HepG2 (cell line): ENCODE measurements around the gene ZBTB26. TPM values are rescaled to one million over a fixed set of nuclear protein-coding genes. Genes with fewer than 3 reads are reported as not detected.
A peak's percentile ranks its signal among the peaks of the same experiment; 100 is the strongest.

Experiments used
- BHLHE40 ChIP-seq: IDR thresholded peaks from 2 replicates; pipeline ENCODE4 v1.6.1; 2011; ENCODE audit warnings: low read length, improper control_type of control experiment
- BRF2 ChIP-seq: sonication (generic); formaldehyde crosslinking; IDR thresholded peaks from 2 replicates; pipeline ENCODE4 v1.8.1; 2022; ENCODE audit warnings: mild to moderate bottlenecking, missing genetic modification reagents
- CSRNP2 ChIP-seq: sonication (generic); formaldehyde crosslinking; conservative IDR thresholded peaks from 2 replicates; pipeline ENCODE4 v1.8.0; 2022; ENCODE audit warnings: low read depth, missing genetic modification reagents
- DMTF1 ChIP-seq: sonication (generic); formaldehyde crosslinking; IDR thresholded peaks from 2 replicates; pipeline ENCODE4 v1.4.0; 2020; ENCODE audit warnings: mild to moderate bottlenecking, missing genetic modification reagents
- GPN1 ChIP-seq: sonication (generic); formaldehyde crosslinking; IDR thresholded peaks from 2 replicates; pipeline ENCODE4 v1.5.1; 2020; ENCODE audit warnings: missing genetic modification reagents, borderline replicate concordance
- HOXD1 ChIP-seq: sonication (generic); formaldehyde crosslinking; IDR thresholded peaks from 2 replicates; pipeline ENCODE4 v1.5.0; 2020; ENCODE audit warnings: missing genetic modification reagents
- JUNB ChIP-seq: sonication (generic); formaldehyde crosslinking; IDR thresholded peaks from 2 replicates; pipeline ENCODE4 v1.8.0; 2022; ENCODE audit warnings: missing genetic modification reagents, mild to moderate bottlenecking, borderline replicate concordance
- KLF13 ChIP-seq: sonication (generic); formaldehyde crosslinking; IDR thresholded peaks from 2 replicates; pipeline ENCODE4 v1.4.0; 2020; ENCODE audit warnings: mild to moderate bottlenecking, missing genetic modification reagents
- KMT2B ChIP-seq: IDR thresholded peaks from 2 replicates; pipeline ENCODE4 v1.6.1; 2016; ENCODE audit warnings: missing genetic modification reagents, missing compliant biosample characterization
- MYC ChIP-seq: sonication (generic); formaldehyde crosslinking; IDR thresholded peaks from 2 replicates; pipeline ENCODE4 v1.9.0; 2021; ENCODE audit warnings: missing genetic modification reagents, borderline replicate concordance
- NFE2L1 ChIP-seq: sonication (generic); formaldehyde crosslinking; IDR thresholded peaks from 2 replicates; pipeline ENCODE4 v1.4.0; 2020; ENCODE audit warnings: missing genetic modification reagents, mild to moderate bottlenecking, borderline replicate concordance
- NR3C1 ChIP-seq: sonication (generic); formaldehyde crosslinking; IDR thresholded peaks from 2 replicates; pipeline ENCODE4 v1.4.0; 2020; ENCODE audit warnings: missing genetic modification reagents
- NRL ChIP-seq: sonication (generic); formaldehyde crosslinking; IDR thresholded peaks from 2 replicates; pipeline ENCODE4 v1.5.0; 2020; ENCODE audit warnings: missing genetic modification reagents, mild to moderate bottlenecking, moderate library complexity, borderline replicate concordance
- PPARG ChIP-seq: conservative IDR thresholded peaks from 2 replicates; pipeline ENCODE4 v1.6.1; 2016; ENCODE audit warnings: missing biosample characterization, missing genetic modification reagents
- REXO4 ChIP-seq: sonication (generic); formaldehyde crosslinking; IDR thresholded peaks from 2 replicates; pipeline ENCODE4 v1.8.0; 2022; ENCODE audit warnings: missing genetic modification reagents, mild to moderate bottlenecking, borderline replicate concordance
- U2AF2 ChIP-seq: fragments of 200-400 bp; formaldehyde crosslinking; IDR thresholded peaks from 2 replicates; pipeline ENCODE4 v1.6.1; 2017; ENCODE audit warnings: low read depth, mild to moderate bottlenecking, low read length
- ZFAT ChIP-seq: sonication (generic); formaldehyde crosslinking; conservative IDR thresholded peaks from 2 replicates; pipeline ENCODE4 v1.8.1; 2023; ENCODE audit warnings: missing genetic modification reagents, inconsistent platforms
- ZFP36L2 ChIP-seq: sonication (generic); formaldehyde crosslinking; IDR thresholded peaks from 2 replicates; pipeline ENCODE4 v1.4.0; 2020; ENCODE audit warnings: missing genetic modification reagents
- ZNF160 ChIP-seq: sonication (generic); formaldehyde crosslinking; IDR thresholded peaks from 2 replicates; pipeline ENCODE4 v1.8.0; 2022; ENCODE audit warnings: mild to moderate bottlenecking, inconsistent platforms, missing genetic modification reagents
- ZNF251 ChIP-seq: sonication (generic); formaldehyde crosslinking; IDR thresholded peaks from 2 replicates; pipeline ENCODE4 v1.9.0; 2021; ENCODE audit warnings: mild to moderate bottlenecking, missing genetic modification reagents
- ZNF33A ChIP-seq: sonication (generic); formaldehyde crosslinking; IDR thresholded peaks from 2 replicates; pipeline ENCODE4 v1.5.1; 2020; ENCODE audit warnings: missing genetic modification reagents, mild to moderate bottlenecking, moderate library complexity, borderline replicate concordance
- polyA plus RNA-seq, 8 experiments: library from polyadenylated mRNA; depleted of rRNA in 3 of 8; stranded (reverse) in 7 of 8; unstranded in 1 of 8; fragments of >200 nt; fragmentation: Illumina TruSeq in 4 of 8; extraction: Trizol in 4 of 8; gene quantifications; 2 replicates each; pipeline versions ENCODE4 v1.2.1 to v1.2.3, GENCODE V29; 2011 to 2016; ENCODE audit warnings: low read depth in 4 of 8, missing spikeins in 1 of 8, mixed read lengths in 1 of 8; ENCODE audit not compliant: insufficient read depth in 1 of 8
- total RNA-seq, 5 experiments: library from RNA; depleted of rRNA; stranded (reverse); fragments of >200 nt; fragmentation: Illumina TruSeq; extraction: Trizol; gene quantifications; 2 replicates each; pipeline ENCODE4 v1.2.3, GENCODE V29; 2016; ENCODE audit warnings: low read depth in 1 of 5
- TF ChIP-seq, protein P1 (sequence below): sonication (generic); formaldehyde crosslinking; IDR thresholded peaks from 2 replicates; pipeline ENCODE4 v1.5.1; 2020; ENCODE audit warnings: mild to moderate bottlenecking, missing genetic modification reagents

ZBTB26 gene
- total and polyA plus RNA-seq, 2 of the 13 experiments (the other 11 are each of a cell fraction or from before 2014, with no cell fraction given), result 4.5 to 8.6 TPM

DNA sequence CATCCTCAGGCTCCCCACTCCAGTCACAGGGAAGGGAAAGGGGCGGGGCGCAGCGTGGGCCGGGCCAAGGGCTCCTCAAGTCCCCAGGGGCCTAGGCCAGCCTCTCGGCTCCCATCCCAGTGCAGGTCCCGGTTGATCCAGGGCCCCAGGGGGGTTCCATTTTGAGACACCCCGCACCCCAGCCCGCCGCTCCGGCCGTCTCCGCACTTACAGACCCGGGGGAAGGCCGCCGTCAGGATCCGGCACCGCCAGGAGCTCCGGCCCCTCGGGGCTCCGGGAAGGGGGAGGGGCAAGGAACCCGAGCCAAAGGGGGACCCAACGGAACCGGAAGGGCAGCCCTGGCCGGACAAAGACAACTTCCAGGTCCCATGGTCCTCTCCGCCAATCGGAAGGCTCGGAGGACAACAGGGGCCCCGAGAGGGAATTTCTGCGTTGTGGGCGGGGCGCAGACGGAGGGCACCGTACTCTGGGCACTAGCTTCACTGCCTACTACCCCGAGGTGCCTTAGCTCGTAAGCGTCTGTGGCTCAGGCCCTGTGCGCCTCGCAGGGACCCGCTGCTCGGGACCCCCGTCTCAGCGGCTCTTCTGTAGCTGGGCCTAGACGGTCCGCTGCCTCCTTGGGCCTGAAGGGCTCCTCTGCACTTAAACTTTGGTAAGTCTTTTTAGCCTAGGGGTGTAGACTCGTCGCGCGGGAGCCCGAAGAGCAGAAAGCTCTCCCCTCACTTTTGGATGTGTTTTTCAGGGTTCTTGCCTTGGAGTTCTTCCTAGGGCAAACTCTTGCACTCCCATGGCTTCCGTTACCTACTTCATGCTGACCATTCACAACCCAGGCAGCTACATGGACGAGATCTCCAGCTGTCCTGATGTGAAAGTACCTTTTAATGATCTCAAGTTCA is at the start of gene ZBTB26 (continued):
- TF ChIP-seq ZNF33A (CRISPR knock-in tag) (no peak), ZNF251 (CRISPR knock-in tag) (no peak), ZNF160 (CRISPR knock-in tag) (no peak; the same call in 1 of the 2 replicates), CSRNP2 (CRISPR knock-in tag) (no peak), REXO4 (CRISPR knock-in tag) (no peak), HOXD1 (CRISPR knock-in tag) (no peak), GPN1 (CRISPR knock-in tag) (no peak), BHLHE40 (no peak), MYC (CRISPR knock-in tag) (peak; percentile 60; the same call in 1 of the 2 replicates), BRF2 (CRISPR knock-in tag) (0 out of 2 replicates have a peak, but pooled peaks have one; percentile 16), NR3C1 (no peak), PPARG (no peak; the same call in 1 of the 2 replicates), KMT2B (peak; percentile 93), JUNB (no peak), ZFAT (CRISPR knock-in tag) (no peak), DMTF1 (CRISPR knock-in tag) (no peak), KLF13 (CRISPR knock-in tag) (peak; percentile 75; the same call in 1 of the 2 replicates), ZFP36L2 (CRISPR knock-in tag) (no peak), NFE2L1 (CRISPR knock-in tag) (no peak), U2AF2 (no peak), NRL (CRISPR knock-in tag) (peak; percentile 67; the same call in 1 of the 2 replicates)
- TF ChIP-seq, protein P1, sequence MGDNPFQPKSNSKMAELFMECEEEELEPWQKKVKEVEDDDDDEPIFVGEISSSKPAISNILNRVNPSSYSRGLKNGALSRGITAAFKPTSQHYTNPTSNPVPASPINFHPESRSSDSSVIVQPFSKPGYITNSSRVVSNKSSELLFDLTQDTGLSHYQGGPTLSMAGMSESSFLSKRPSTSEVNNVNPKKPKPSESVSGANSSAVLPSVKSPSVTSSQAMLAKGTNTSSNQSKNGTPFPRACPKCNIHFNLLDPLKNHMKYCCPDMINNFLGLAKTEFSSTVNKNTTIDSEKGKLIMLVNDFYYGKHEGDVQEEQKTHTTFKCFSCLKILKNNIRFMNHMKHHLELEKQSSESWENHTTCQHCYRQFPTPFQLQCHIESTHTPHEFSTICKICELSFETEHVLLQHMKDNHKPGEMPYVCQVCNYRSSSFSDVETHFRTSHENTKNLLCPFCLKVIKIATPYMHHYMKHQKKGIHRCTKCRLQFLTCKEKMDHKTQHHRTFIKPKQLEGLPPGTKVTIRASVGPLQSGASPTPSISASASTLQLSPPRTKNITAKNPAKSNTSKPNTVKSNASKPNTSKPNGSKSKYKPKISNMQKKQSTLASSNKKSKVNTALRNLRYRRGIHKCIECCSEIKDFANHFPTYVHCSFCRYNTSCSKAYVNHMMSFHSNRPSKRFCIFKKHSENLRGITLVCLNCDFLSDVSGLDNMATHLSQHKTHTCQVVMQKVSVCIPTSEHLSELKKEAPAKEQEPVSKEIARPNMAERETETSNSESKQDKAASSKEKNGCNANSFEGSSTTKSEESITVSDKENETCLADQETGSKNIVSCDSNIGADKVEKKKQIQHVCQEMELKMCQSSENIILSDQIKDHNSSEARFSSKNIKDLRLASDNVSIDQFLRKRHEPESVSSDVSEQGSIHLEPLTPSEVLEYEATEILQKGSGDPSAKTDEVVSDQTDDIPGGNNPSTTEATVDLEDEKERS (CRISPR knock-in tag), result no peak
